ENCODE data around the gene ZNF117.
"Not testable (repeated sequence)": the region's sequence is repeated elsewhere in the genome, so short reads cannot be mapped to it uniquely, and the experiment has no call there.

ZNF117 gene

DNA sequence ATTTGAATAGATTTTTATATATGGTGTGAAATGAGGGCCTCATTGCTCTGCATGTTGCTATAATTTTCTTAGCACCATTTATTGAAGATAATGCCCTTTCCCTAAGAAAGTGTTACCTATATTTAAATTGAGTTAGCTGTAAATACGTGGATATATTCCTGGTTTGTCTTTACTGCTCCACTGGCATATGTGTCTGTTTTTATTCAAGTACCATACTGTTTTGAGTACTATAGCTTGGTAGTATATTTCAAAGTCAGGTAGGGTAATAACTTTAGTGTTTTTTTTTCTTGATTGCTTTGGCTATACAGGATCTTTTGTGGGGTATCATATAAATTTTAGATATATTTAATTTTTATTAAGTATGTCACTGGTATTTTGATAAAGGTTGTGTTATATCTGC, 56.4 kb downstream of the ZNF117 start:
- Histone ChIP-seq H3K4me1 (no peaks in the 10 kb centered on the region), H3K9me3 (no peaks in the 10 kb centered on the region), H3K4me3 (ENCODE audit: low read depth, low read length) (no peak overlapping the region), H3K36me3 (no peaks in the 10 kb centered on the region), H3K27me3 (no peaks in the 10 kb centered on the region)
- TF ChIP-seq CTCF (IDR thresholded peaks at IDR 0.05; ENCODE audit: low read depth, low read length), result no peak
- no peak for DNase-seq

DNA sequence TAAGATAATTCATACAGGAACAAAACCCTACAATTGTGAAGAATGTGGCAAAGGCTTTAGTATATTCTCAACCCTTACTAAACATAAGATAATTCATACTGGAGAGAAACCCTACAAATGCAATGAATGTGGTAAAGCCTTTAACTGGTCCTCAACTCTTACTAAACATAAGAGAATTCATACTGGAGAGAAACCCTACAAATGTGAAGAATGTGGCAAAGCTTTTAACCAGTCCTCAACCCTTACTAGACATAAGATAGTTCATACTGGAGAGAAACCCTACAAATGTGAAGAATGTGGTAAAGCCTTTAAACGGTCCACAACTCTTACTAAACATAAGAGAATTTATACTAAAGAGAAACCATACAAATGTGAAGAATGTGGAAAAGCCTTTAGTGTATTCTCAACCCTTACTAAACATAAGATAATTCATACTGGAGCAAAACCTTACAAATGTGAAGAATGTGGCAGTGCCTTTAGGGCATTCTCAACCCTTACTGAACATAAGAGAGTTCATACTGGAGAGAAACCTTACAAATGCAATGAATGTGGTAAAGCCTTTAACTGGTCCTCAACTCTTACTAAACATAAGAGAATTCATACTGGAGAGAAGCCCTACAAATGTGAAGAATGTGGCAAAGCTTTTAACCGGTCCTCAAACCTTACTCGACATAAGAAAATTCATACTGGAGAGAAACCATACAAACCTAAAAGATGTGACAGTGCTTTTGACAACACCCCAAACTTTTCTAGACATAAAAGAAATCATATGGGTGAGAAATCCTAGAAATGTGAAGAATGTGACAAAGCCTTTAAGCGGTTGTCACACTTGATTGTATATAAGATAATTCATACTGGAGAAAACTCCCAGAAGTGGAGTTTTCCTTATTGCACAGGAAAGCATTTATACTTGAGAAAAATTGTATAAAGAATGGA, 62.3 kb downstream of the ZNF117 start:
- not testable (repeated sequence) for H3K4me1 ChIP-seq; H3K9me3 ChIP-seq; H3K27me3 ChIP-seq; H3K4me3 ChIP-seq (ENCODE audit: low read depth, low read length); H3K36me3 ChIP-seq; DNase-seq

All from BE2C (cell line).